Stimulated activated CD4-positive, alpha-beta T cell treated with anti-CD3 and anti-CD28 coated beads, TNF-alpha, amount 100 ng/mL, for 4 hours (primary cell): Measurements from ENCODE around the gene TRNAU1AP.
"Not testable (repeated sequence)": the region's sequence is repeated elsewhere in the genome, so short reads cannot be mapped to it uniquely, and the experiment has no call there.

Experiments
- DNase-seq, 3 experiments: peaks; one replicate each; pipeline ENCODE4 v3.0.0-alpha.2; 2020; ENCODE audit warnings: low read depth in 3 of 3

TRNAU1AP gene

GRCh38 chr1:28552758-28553663 lies at the start of gene TRNAU1AP:
TSS of gene TRNAU1AP (plus strand) at chr1:28553085. CDS start at chr1:28553111, 26 bp downstream.
- peak; percentile 93 to 98 (median 97) for DNase-seq

GRCh38 chr1:28503117-28503516 lies 49.8 kb upstream of the TRNAU1AP start:
- DNase-seq: no peak

DNA sequence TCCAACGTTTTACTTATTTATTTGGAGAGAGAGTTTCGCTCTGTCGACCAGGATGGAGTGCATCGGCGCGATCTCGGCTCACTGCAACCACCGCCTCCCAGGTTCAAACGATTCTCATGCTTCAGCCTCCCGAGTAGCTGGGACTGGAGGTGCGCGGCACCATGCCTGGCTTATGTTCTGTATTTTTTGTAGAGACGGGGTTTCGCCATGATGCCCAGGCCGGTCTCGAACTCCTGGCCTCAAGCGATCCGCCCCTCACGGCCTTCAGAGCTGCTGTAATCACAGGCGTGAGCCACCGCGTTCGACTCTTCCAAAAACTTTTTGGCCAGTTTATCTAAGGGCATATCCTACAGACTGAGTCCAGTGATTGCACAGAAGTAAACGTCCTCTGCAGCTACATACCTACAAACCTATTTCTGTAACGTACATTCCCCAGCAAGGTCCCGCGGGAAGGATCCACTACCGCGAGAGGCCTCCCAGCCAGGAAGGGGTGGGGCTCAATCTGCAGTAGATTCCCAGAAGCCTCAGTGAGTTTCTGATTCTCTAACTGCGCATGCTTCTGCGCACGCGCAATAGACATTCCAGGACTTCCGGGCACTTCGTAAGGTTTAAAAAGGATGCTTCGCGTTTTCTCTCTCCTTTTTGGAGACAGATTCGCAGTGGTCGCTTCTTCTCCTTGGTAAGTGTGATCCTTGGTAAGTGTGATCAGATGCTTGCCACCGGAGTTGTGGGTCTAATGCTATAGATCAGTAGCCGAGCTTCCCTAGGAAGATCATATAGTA lies 47.3 kb upstream of the TRNAU1AP start, which contains the start of gene RCC1:
TSS of gene RCC1 (plus strand) at position 638 of the 782 bp plus-strand sequence. CDS start 23,824 bp downstream, outside the sequence.
- DNase-seq: peak; percentile 77 to 94 (median 91)

DNA sequence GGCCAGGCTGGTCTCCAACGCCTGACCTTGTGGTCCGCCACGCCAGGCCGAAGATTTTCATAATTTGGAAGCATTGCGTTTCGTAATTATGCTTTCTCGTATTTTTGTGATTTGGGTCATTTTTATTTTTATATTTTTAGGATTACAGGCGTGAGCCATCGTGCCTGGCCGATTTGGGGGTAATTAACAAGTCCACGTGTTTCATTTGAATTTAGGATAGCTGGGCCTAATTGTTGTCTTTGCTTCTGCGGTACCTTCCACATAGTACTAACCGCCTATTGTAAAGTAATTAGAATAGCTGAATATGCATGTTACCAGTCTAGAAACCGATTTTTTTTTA lies 46.0 kb upstream of the TRNAU1AP start:
- peak in 1 of 3 experiments; percentile 32 for DNase-seq

GRCh38 chr1:28507247-28507645 lies 45.6 kb upstream of the TRNAU1AP start:
- peak in 1 of 3 experiments; percentile 35 for DNase-seq

- DNase-seq: peak in 1 of 3 experiments; percentile 37
Observed at GRCh38 chr1:28507646-28508434, 45.0 kb upstream of the TRNAU1AP start.

GRCh38 chr1:28508435-28508754 lies 44.5 kb upstream of the TRNAU1AP start:
- DNase-seq: peak in 1 of 3 experiments; percentile 29

DNA sequence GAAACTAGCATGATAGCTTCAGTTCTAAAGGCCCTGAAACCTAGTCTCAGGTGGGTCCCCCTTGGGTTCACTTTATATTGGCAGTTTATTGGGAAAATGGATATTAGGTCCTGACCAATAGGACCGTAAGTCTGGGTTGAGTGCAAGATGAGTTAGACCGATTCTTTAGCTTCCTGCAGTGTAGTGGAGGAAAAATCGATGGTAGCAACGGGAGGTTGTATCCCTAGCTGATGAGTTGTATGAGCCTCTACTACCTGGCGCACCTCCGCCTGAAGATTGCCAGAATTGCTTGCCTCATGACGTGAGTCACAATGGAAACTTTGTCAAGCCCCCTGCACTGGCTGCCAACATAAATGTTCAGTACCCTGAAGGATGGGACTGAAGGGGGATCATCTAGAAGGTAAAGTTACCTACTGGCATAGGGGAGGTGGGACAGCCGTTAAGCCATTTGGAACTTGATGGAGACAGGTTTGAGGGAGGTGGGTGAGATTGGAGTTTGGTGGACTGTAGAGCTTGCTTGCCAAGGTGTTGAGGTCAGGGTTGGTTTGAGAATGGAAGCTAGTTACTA lies 43.1 kb upstream of the TRNAU1AP start:
- DNase-seq: peak in 1 of 3 experiments; percentile 38

DNA sequence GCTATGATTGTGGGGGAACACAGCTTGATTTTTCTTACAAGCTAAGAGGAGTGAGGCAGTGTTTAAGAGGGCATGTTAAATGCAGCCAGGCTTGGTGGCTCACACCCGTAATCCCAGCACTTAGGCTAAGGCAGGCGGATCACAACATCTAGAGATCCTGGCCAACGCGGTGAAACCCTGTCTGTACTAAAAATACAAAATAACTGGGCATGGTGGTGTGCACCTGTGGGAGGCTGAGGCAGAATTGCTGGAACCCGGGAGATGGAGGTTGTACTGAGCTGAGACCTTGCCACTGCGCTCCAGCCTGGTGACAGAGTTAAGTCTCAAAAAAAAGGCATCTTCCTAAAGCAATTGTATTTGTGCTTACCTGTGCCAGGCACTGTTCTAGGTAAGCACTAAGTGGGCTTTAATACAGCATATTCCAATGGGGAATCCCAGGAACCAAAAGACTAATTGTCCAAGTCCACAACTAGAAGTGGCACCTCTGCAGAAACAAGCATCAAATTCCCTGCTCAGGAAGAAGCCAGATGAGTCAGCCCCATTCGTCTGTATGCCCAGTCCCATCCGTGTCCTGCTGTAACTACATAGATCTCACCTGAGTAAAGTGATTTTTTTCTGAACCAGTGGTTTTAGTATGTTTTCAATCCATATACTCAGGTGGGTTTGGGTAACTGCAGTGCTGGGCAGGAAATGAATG lies 42.5 kb upstream of the TRNAU1AP start:
- DNase-seq: peak in 1 of 3 experiments; percentile 30

DNA sequence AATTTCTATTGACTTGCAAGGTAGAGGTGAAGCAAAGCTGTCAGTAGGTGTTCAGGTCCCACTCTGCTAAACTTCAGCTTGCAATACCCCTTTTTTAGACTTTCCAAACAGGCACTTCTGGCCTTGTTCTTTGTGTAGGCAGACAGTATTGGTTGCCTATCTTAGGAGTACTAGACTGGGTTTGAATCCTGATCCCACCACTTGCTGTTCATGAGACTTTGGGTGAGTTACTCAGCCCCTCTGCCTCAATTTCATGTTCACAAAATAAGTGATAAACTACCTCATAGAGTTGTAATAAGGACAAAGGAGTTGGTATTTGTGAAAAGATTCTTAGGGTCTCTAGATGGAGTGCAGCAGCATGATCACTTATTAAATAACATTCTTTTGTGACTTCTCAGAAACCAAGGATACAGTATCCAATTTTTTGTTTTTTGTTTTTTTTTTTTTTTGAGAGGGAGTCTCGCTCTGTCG lies 41.9 kb upstream of the TRNAU1AP start:
- DNase-seq: peak in 1 of 3 experiments; percentile 9

DNA sequence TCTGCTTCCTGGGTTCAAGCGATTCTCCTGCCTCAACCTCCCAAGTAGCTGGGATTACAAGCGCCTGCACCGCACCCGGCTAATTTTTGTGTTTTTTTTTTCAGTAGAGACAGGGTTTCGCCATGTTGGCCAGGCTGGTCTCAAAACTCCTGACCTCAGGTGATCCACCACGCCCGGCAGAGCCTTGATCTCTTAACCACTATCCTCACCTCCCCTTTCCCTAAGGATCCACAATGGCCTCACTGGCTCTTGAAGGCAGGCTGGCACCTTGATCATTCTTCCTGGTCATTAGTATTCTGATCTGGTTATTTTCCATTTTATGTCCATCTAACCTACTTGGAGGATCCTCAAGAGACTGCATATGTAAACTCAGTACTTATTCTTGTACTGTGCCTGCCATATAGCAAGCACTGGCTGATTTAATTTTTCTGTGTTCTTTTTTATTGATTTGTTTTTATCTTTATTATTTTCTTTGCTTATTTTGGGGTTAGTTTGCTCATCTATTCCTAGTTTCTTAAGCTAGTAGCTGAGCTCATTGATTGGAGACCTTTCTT lies 40.8 kb upstream of the TRNAU1AP start:
- DNase-seq: peak in 1 of 3 experiments; percentile 8

- DNase-seq: peak in 1 of 3 experiments; percentile 14
Observed at GRCh38 chr1:28514445-28514933, 38.4 kb upstream of the TRNAU1AP start.

GRCh38 chr1:28516518-28516956 lies 36.3 kb upstream of the TRNAU1AP start:
- no peak for DNase-seq

DNA sequence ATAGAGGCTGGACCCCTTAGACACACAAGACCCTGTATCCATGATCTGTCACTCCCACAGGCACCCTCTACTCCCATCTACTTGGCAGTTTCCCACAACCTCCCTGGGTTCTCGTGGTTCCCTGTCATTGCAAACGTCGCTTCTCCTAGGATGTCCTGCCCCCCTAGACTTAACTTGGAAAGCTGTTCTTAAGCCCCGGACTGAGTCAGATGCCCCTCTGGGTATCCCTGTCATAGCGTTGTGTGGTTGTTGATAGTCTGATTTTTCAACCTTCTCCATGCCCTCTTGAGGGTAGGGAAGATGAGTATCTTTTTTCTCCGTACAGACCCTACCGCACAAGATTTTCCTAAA lies 35.3 kb upstream of the TRNAU1AP start:
- no peak for DNase-seq

DNA sequence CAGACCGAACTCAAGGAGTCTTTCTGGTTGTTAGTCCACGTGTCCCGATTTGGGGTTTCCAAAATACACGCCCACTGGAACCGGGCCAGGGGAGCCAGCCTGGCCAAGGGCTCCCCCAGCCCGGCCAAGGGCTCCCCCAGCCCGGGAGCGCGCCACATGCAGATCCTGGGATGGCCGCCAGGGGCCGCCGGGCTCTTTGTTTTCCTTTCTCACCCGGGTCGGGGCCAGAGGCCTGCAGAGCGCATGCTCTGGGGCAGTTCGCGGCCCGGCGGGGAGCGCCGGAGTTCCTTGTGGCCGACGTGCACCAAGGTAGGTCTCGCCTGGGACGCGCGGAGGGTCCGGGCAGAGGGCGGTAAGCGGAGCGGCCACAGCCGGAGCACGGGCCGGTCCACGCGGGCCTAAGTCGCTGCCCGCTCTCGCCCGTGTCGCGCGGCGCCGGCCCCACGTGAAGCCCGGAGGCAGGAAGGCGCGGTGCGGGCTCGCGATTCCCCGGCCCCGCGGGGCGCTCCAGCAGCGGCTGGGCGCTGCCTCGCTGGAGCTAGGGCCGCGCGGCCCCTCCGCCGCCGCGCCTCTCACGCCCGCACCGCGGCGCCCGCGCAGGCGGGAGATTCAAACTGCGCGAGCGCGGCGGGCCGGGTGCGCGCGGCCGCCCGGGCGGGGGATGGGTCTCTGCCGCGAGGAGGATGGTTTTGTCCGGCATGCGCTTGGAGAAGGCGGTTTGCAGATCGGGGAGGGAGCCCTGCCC lies 34.7 kb upstream of the TRNAU1AP start:
- peak; percentile 78 to 89 (median 80) for DNase-seq

GRCh38 chr1:28518745-28519341 lies 34.0 kb upstream of the TRNAU1AP start:
- DNase-seq: peak in 1 of 3 experiments; percentile 13

DNA sequence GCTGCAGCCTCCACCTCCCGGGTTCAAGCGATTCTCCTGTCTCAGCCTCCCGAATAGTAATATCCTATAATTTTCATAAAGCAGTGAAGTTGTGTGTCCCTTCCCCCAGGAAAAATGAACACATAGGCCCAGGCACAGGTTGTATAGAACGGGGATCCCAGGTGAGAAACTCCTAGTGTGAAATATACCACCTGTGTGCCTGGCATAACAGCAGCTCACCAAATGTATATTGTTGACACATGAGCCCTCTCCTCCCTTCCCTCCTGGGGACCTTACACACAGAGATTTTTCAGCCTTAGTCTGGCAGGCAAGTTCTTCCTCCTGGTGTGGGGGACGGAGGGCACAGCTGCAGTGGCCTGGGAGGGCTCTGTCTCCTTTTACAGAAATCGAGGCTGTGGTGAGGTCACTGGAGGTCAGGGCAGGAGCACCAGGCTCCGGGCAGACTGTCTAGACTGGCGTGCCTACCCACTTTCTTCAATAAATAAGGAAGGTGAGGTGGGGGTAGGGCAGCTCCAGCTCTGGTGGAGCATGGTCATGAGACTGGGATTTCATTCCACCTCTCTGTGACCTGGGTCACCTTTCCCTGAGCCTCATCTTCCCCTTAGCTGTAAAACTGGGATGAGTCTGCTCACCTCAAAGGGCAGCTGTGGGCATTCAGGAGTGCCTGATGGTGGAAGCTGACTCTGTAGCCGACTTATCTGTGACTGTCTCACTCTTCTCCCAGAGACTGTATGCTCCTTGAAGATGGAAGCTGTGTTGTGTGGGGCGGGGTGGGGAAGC lies 32.7 kb upstream of the TRNAU1AP start:
- no peak for DNase-seq

GRCh38 chr1:28520796-28521195 lies 32.1 kb upstream of the TRNAU1AP start:
- not testable (repeated sequence) for DNase-seq
